HepG2 (cell line): ENCODE data around the gene SLC38A8. TPM values are rescaled to one million over a fixed set of nuclear protein-coding genes. Genes with fewer than 3 reads are reported as not detected.

Source experiments
- ATAC-seq: fragments of 200-7000 bp; cut with Tn5 transposase; 3 replicates; pipeline ENCODE4 v1.9.1; 2020; ENCODE audit warnings: mild to moderate bottlenecking, moderate library complexity
- BruUV-seq: library from RNA; stranded (reverse); fragments of 400-500 nt; replicated peaks from 2 replicates; lab custom pipeline; 2021; lab: Mats Ljungman, UMichigan
- CTCF ChIA-PET: fragments of 300-600 bp; formaldehyde crosslinking; extraction: SDS; loops from one replicate; lab custom pipeline; 2021; ENCODE audit warnings: low total read pairs, inconsistent platforms, low intra/inter-chr PET ratio; lab: Yijun Ruan, JAX
- POLR2A ChIA-PET: fragments of 350-600 bp; sonication (Branson Sonifier 250); formaldehyde crosslinking; loops from one replicate; lab custom pipeline; 2020; ENCODE audit warnings: antibody characterized with exemption, inconsistent platforms; lab: Yijun Ruan, JAX
- DNase-seq: peaks from one replicate; pipeline ENCODE4 v3.0.0-alpha.2; 2015; ENCODE audit warnings: low spot score
- FAIRE-seq: peaks from 3 replicates; lab custom pipeline; 2011; peaks lifted over from hg19 to GRCh38; lab: Jason Lieb, UNC
- H2AFZ ChIP-seq: one replicate; pipeline ENCODE4 v1.6.1; 2011; ENCODE audit warnings: low read length, inconsistent platforms
- H3K27ac ChIP-seq: fragments of 300-600 bp; 3 replicates; pipeline ENCODE4 v1.8.0; 2011; ENCODE audit warnings: mixed run types, mild to moderate bottlenecking, mixed read lengths, low read length, inconsistent platforms; ENCODE audit not compliant: insufficient read depth; ENCODE audit errors: extremely low read length
- H3K27me3 ChIP-seq, 2 experiments: fragments of 200-600 bp in 1 of 2; 2 replicates in 1 of 2; 3 replicates in 1 of 2; pipeline versions ENCODE4 v1.6.0 to v1.8.0; 2011; ENCODE audit warnings: low read length in 2 of 2, mild to moderate bottlenecking in 2 of 2, moderate library complexity in 2 of 2, inconsistent platforms in 1 of 2; ENCODE audit not compliant: insufficient read depth in 2 of 2, control insufficient read depth in 1 of 2
- H3K36me3 ChIP-seq, 2 experiments: fragments of 200-600 bp in 1 of 2; replicated peaks in 1 of 2; 2 replicates in 1 of 2; 3 replicates in 1 of 2; pipeline versions ENCODE4 v1.5.1 to v1.8.0; 2011; ENCODE audit warnings: low read length in 2 of 2, inconsistent platforms in 1 of 2; ENCODE audit not compliant: insufficient read depth in 2 of 2, control insufficient read depth in 1 of 2
- H3K4me1 ChIP-seq: 2 replicates; pipeline ENCODE4 v1.5.1; 2012; ENCODE audit warnings: low read length, inconsistent platforms; ENCODE audit not compliant: insufficient read depth
- H3K4me2 ChIP-seq: 2 replicates; pipeline ENCODE4 v1.6.0; 2011; ENCODE audit warnings: low read depth, low read length, inconsistent platforms
- H3K4me3 ChIP-seq, 3 experiments: fragments of 200-600 bp in 1 of 3; sonication (generic), shearing (Covaris generic) in 1 of 3; replicated peaks in 1 of 3; 2 replicates each; pipeline ENCODE4 v1.5.1; 2011 to 2016; ENCODE audit warnings: low read length in 3 of 3, inconsistent platforms in 2 of 3, low read depth in 2 of 3, mild to moderate bottlenecking in 2 of 3, control low read depth in 1 of 3, mixed read lengths in 1 of 3; ENCODE audit not compliant: insufficient read depth in 1 of 3
- H3K79me2 ChIP-seq: one replicate; pipeline ENCODE4 v1.6.1; 2011; ENCODE audit warnings: low read length, inconsistent platforms; ENCODE audit not compliant: insufficient read depth
- H3K9ac ChIP-seq: 2 replicates; pipeline ENCODE4 v1.6.0; 2011; ENCODE audit warnings: mild to moderate bottlenecking, low read depth, low read length, inconsistent platforms; ENCODE audit not compliant: insufficient read depth
- H3K9me3 ChIP-seq: 2 replicates; pipeline ENCODE4 v1.5.1; 2012; ENCODE audit warnings: mild to moderate bottlenecking, low read length
- H4K20me1 ChIP-seq: 2 replicates; pipeline ENCODE4 v1.6.0; 2011; ENCODE audit warnings: inconsistent platforms, mild to moderate bottlenecking, low read length, moderate library complexity; ENCODE audit not compliant: insufficient read depth
- FOSL2 ChIP-seq: sonication (generic); formaldehyde crosslinking; IDR thresholded peaks from 2 replicates; pipeline ENCODE4 v1.4.0; 2020; ENCODE audit warnings: missing genetic modification reagents
- MBNL3 ChIP-seq: fragments of 250-450 bp; sonication (Bioruptor Pico); conservative IDR thresholded peaks from 2 replicates; pipeline ENCODE4 v1.8.0; 2022; ENCODE audit warnings: mild to moderate bottlenecking, inconsistent platforms
- MEF2D ChIP-seq: sonication (generic); formaldehyde crosslinking; IDR thresholded peaks from 2 replicates; pipeline ENCODE4 v1.5.1; 2020; ENCODE audit warnings: mild to moderate bottlenecking, missing genetic modification reagents
- NFYC ChIP-seq: IDR thresholded peaks from 2 replicates; pipeline ENCODE4 v1.6.1; 2016; ENCODE audit warnings: missing genetic modification reagents, missing compliant biosample characterization
- RBM22 ChIP-seq: fragments of 200-400 bp; formaldehyde crosslinking; optimal IDR thresholded peaks from 2 replicates; pipeline ENCODE3; 2017; ENCODE audit warnings: mild to moderate bottlenecking, low read length, moderate library complexity
- SALL1 ChIP-seq: sonication (generic); formaldehyde crosslinking; IDR thresholded peaks from 2 replicates; pipeline ENCODE4 v1.8.0; 2022; ENCODE audit warnings: mild to moderate bottlenecking, missing genetic modification reagents
- SKI ChIP-seq: fragments of 450-650 bp; IDR thresholded peaks from one replicate; pipeline ENCODE4 v1.6.1; 2018; ENCODE audit warnings: mild to moderate bottlenecking; ENCODE audit not compliant: partially characterized antibody
- SP2 ChIP-seq: sonication (generic); formaldehyde crosslinking; IDR thresholded peaks from 2 replicates; pipeline ENCODE4 v1.5.1; 2020; ENCODE audit warnings: mild to moderate bottlenecking, missing genetic modification reagents
- U2AF1 ChIP-seq: fragments of 200-400 bp; formaldehyde crosslinking; optimal IDR thresholded peaks from 2 replicates; pipeline ENCODE3; 2017; ENCODE audit warnings: mild to moderate bottlenecking, low read depth, low read length
- WIZ ChIP-seq: sonication (generic); formaldehyde crosslinking; IDR thresholded peaks from 2 replicates; pipeline ENCODE4 v1.5.1; 2020; ENCODE audit warnings: mild to moderate bottlenecking, missing genetic modification reagents
- ZKSCAN1 ChIP-seq: fragments of 150-350 bp; IDR thresholded peaks from 2 replicates; pipeline ENCODE4 v1.6.1; 2014; ENCODE audit warnings: low read length
- ZNF230 ChIP-seq: sonication (generic); formaldehyde crosslinking; IDR thresholded peaks from 2 replicates; pipeline ENCODE4 v1.4.0; 2020; ENCODE audit warnings: mild to moderate bottlenecking, missing genetic modification reagents
- ZNF232 ChIP-seq: sonication (generic); formaldehyde crosslinking; IDR thresholded peaks from 2 replicates; pipeline ENCODE4 v1.4.0; 2020; ENCODE audit warnings: missing genetic modification reagents, borderline replicate concordance
- ZNF543 ChIP-seq: sonication (generic); formaldehyde crosslinking; IDR thresholded peaks from 2 replicates; pipeline ENCODE4 v1.4.0; 2020; ENCODE audit warnings: mild to moderate bottlenecking, missing genetic modification reagents
- ZNF644 ChIP-seq: IDR thresholded peaks from 2 replicates; pipeline ENCODE4 v1.6.1; 2016; ENCODE audit warnings: low read depth
- ZSCAN20 ChIP-seq: sonication (generic); formaldehyde crosslinking; IDR thresholded peaks from 2 replicates; pipeline ENCODE4 v1.4.0; 2020; ENCODE audit warnings: missing genetic modification reagents, mild to moderate bottlenecking, borderline replicate concordance
- WGBS: methylation state at CpG from one replicate; pipeline ENCODE4 v1.1.6; 2017; ENCODE audit warnings: low lambda C conversion rate; 5-methylcytosine and 5-hydroxymethylcytosine counted together
- in situ Hi-C: cut with HindIII; loops from 2 replicates; pipeline ENCODE4 v1.10.0; 2017; ENCODE audit warnings: low pct_unique_long_range_greater_than_20kb; ENCODE audit not compliant: extremely low pct_ligation_motif_present
- intact Hi-C: fragments of 100-400 bp; cut with micrococcal nuclease; formaldehyde crosslinking; loops from one replicate; pipeline ENCODE4 v1.10.0; 2022; ENCODE audit not compliant: unreplicated experiment
- polyA plus RNA-seq, 8 experiments: library from polyadenylated mRNA; depleted of rRNA in 3 of 8; stranded (reverse) in 7 of 8; unstranded in 1 of 8; fragments of >200 nt; fragmentation: Illumina TruSeq in 4 of 8; extraction: Trizol in 4 of 8; gene quantifications; 2 replicates each; pipeline versions ENCODE4 v1.2.1 to v1.2.3, GENCODE V29; 2011 to 2016; ENCODE audit warnings: low read depth in 4 of 8, missing spikeins in 1 of 8, mixed read lengths in 1 of 8; ENCODE audit not compliant: insufficient read depth in 1 of 8
- total RNA-seq, 5 experiments: library from RNA; depleted of rRNA; stranded (reverse); fragments of >200 nt; fragmentation: Illumina TruSeq; extraction: Trizol; gene quantifications; 2 replicates each; pipeline ENCODE4 v1.2.3, GENCODE V29; 2016; ENCODE audit warnings: low read depth in 1 of 5
- TF ChIP-seq, protein P1 (sequence below): sonication (generic); formaldehyde crosslinking; IDR thresholded peaks from 2 replicates; pipeline ENCODE4 v1.4.0; 2020; ENCODE audit warnings: missing genetic modification reagents
- TF ChIP-seq, protein P2 (sequence below): sonication (generic); IDR thresholded peaks from 2 replicates; pipeline ENCODE4 v1.6.1; 2016; ENCODE audit warnings: low read depth, borderline replicate concordance
- TF ChIP-seq, protein P3 (sequence below): fragments of 450-650 bp; IDR thresholded peaks from 2 replicates; pipeline ENCODE4 v1.6.1; 2017; ENCODE audit warnings: mild to moderate bottlenecking

Gene SLC38A8
- total and polyA plus RNA-seq, 2 of the 13 experiments (the other 11 are each of a cell fraction or from before 2014, with no cell fraction given), result 0.24 to 0.37 TPM

DNA sequence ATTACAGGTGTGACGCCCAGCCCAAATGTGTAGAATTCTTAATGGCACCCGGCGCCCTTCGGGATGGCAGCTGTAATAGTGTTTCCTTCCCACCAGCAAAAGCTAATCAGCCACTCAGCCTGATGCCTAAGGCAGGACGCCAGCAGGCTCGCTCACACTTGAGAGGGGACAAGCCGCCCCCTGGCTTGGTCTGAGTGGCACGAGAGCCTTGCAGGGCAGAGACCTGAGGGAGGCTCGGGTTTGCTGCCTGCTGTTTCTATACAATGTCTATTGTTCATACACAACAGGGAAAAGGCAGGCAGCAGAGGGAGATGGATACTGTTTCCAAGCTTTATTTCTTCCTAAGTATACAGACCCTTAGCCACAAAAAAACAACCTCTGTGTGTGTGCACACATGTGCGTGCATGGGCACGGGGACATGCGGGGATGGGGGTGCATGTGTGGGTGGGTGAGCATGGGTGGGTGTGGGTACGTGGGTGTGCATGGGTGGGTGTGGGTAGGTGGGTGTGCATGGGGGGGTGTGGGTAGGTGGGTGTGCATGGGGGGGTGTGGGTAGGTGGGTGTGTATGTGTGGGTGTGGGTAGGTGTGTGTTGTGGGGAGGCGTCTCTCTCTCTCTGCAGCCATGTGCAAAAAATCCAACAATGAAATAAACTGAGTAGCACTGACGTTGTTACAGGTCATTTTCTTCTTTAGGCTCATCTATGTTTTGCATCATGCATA, 10.0 kb downstream of the SLC38A8 start:
- CTCF ChIA-PET, result no interaction called here

More for the DNA sequence above, 10.0 kb downstream of the SLC38A8 start:
- no peak for DNase-seq
- Histone ChIP-seq H4K20me1 (no peaks in the 10 kb centered on the region), H3K36me3 (no peaks in the 10 kb centered on the region), H3K27me3 (peaks cover 4 to 41% of the 10 kb centered on the region in 2 experiments; a peak in 4 of 5 replicates), H3K4me2 (no peak overlapping the region), H3K79me2 (no peaks in the 10 kb centered on the region), H2AFZ (no peak overlapping the region), H3K9ac (no peak overlapping the region), H3K4me3 (no peak overlapping the region), H3K27ac (no peak overlapping the region), H3K9me3 (no peaks in the 10 kb centered on the region), H3K4me1 (peaks cover 1% of the 10 kb centered on the region)
- no peak for FAIRE-seq
- no peak for TF ChIP-seq NFYC
- TF ChIP-seq SALL1 (CRISPR knock-in tag), result no peak
- TF ChIP-seq MBNL3, result no peak
- no peak for TF ChIP-seq U2AF1
- TF ChIP-seq ZNF230, result no peak
- TF ChIP-seq, protein P1, sequence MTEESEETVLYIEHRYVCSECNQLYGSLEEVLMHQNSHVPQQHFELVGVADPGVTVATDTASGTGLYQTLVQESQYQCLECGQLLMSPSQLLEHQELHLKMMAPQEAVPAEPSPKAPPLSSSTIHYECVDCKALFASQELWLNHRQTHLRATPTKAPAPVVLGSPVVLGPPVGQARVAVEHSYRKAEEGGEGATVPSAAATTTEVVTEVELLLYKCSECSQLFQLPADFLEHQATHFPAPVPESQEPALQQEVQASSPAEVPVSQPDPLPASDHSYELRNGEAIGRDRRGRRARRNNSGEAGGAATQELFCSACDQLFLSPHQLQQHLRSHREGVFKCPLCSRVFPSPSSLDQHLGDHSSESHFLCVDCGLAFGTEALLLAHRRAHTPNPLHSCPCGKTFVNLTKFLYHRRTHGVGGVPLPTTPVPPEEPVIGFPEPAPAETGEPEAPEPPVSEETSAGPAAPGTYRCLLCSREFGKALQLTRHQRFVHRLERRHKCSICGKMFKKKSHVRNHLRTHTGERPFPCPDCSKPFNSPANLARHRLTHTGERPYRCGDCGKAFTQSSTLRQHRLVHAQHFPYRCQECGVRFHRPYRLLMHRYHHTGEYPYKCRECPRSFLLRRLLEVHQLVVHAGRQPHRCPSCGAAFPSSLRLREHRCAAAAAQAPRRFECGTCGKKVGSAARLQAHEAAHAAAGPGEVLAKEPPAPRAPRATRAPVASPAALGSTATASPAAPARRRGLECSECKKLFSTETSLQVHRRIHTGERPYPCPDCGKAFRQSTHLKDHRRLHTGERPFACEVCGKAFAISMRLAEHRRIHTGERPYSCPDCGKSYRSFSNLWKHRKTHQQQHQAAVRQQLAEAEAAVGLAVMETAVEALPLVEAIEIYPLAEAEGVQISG, result no peak
- TF ChIP-seq ZSCAN20 (CRISPR knock-in tag), result no peak
- TF ChIP-seq ZNF644 (CRISPR knock-in tag), result no peak
- TF ChIP-seq ZNF543 (CRISPR knock-in tag), result no peak
- TF ChIP-seq ZKSCAN1, result no peak
- TF ChIP-seq RBM22, result no peak
- TF ChIP-seq, protein P2, sequence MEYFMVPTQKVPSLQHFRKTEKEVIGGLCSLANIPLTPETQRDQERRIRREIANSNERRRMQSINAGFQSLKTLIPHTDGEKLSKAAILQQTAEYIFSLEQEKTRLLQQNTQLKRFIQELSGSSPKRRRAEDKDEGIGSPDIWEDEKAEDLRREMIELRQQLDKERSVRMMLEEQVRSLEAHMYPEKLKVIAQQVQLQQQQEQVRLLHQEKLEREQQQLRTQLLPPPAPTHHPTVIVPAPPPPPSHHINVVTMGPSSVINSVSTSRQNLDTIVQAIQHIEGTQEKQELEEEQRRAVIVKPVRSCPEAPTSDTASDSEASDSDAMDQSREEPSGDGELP, result no peak
- no peak for TF ChIP-seq FOSL2 (CRISPR knock-in tag)
- no peak for TF ChIP-seq WIZ (CRISPR knock-in tag)
- no peak for TF ChIP-seq SP2
- TF ChIP-seq, protein P3, sequence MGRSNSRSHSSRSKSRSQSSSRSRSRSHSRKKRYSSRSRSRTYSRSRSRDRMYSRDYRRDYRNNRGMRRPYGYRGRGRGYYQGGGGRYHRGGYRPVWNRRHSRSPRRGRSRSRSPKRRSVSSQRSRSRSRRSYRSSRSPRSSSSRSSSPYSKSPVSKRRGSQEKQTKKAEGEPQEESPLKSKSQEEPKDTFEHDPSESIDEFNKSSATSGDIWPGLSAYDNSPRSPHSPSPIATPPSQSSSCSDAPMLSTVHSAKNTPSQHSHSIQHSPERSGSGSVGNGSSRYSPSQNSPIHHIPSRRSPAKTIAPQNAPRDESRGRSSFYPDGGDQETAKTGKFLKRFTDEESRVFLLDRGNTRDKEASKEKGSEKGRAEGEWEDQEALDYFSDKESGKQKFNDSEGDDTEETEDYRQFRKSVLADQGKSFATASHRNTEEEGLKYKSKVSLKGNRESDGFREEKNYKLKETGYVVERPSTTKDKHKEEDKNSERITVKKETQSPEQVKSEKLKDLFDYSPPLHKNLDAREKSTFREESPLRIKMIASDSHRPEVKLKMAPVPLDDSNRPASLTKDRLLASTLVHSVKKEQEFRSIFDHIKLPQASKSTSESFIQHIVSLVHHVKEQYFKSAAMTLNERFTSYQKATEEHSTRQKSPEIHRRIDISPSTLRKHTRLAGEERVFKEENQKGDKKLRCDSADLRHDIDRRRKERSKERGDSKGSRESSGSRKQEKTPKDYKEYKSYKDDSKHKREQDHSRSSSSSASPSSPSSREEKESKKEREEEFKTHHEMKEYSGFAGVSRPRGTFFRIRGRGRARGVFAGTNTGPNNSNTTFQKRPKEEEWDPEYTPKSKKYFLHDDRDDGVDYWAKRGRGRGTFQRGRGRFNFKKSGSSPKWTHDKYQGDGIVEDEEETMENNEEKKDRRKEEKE, result no peak
- no peak for TF ChIP-seq SKI
- TF ChIP-seq MEF2D (CRISPR knock-in tag), result no peak
- TF ChIP-seq ZNF232 (CRISPR knock-in tag), result no peak
- no peak for ATAC-seq
- intact Hi-C loops (no loop called here), in situ Hi-C loops (no loop called here)
- WGBS, result 63% methylated on average over 11 of the region's 15 CpGs
- no TSS peak for BruUV-seq
- POLR2A ChIA-PET, result no interaction called here
